ENCODE measurements around the gene DAPL1. TPM values are rescaled to one million over a fixed set of nuclear protein-coding genes. Genes with fewer than 3 reads are reported as not detected.

DAPL1 gene
- total RNA-seq, 2 donors from 2014 or later: not detected

DNA sequence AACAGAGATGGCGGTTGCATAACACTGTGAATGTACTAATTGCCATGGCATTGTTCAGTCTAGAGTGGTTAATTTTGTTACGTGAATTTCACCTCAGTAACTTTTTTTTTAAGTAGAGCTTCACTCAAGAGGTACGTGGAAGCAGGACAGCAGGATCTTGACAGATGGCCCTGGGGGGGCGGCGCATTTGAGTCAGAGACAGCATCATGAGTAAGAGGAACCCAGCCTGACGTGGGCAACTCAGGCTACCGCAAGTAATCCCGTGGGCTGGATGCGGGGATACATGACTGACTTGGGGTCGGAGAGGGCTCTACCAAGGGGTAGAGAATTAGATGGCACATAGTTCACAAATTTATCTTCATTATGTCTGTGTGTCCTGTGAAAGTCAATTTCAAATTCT lies 38.1 kb upstream of the DAPL1 start:
- Mint-ChIP-seq H3K9me3 (peaks cover 3% of the 10 kb centered on the region), H3K36me3 (ENCODE audit: low read depth) (no peaks in the 10 kb centered on the region), H3K27ac (no peak overlapping the region), H3K4me3 (no peak overlapping the region), H3K27me3 (ENCODE audit: insufficient read depth) (no peaks in the 10 kb centered on the region), H3K4me1 (peaks cover 11% of the 10 kb centered on the region)
- no peak for DNase-seq
- H3K4me1 ChIP-seq (ENCODE audit: control insufficient read depth, insufficient read depth, low read length): peaks cover 4% of the 10 kb centered on the region
- H3K27ac ChIP-seq (ENCODE audit: low read depth, low read length): no peak overlapping the region
- no peak for TF ChIP-seq CTCF (conservative IDR thresholded peaks at IDR 0.05)
- peaks cover 4% of the 10 kb centered on the region for H3K9me3 ChIP-seq (ENCODE audit: control insufficient read depth, low read length)
- H3K36me3 ChIP-seq (ENCODE audit: control insufficient read depth, insufficient read depth, low read length): no peaks in the 10 kb centered on the region
- WGBS, 2 experiments (ENCODE audit: insufficient coverage in 1 of 2, insufficient read length in 1 of 2): 95 to 97% methylated on average over 8 to 10 of the region's 10 CpGs
- H3K27me3 ChIP-seq (ENCODE audit: control insufficient read depth, insufficient read depth, low read length, poor library complexity, severe bottlenecking): no peaks in the 10 kb centered on the region
- H3K4me3 ChIP-seq (ENCODE audit: low read length): no peak overlapping the region
- H3K9ac ChIP-seq (ENCODE audit: extremely low read depth, low read length, poor library complexity, severe bottlenecking): no peak overlapping the region

- H3K4me1 Mint-ChIP-seq: peaks cover 6% of the 10 kb centered on the region
- no peak for DNase-seq
- no peak overlapping the region for H3K27ac Mint-ChIP-seq
- H3K9me3 Mint-ChIP-seq: peaks cover 3% of the 10 kb centered on the region
- 86 to 95% methylated on average over 1 of the region's 1 CpG for WGBS, 2 experiments (ENCODE audit: insufficient coverage in 1 of 2, insufficient read length in 1 of 2)
- Histone ChIP-seq H3K4me1 (ENCODE audit: control insufficient read depth, insufficient read depth, low read length) (no peaks in the 10 kb centered on the region), H3K27me3 (ENCODE audit: control insufficient read depth, insufficient read depth, low read length, poor library complexity, severe bottlenecking) (no peaks in the 10 kb centered on the region), H3K9ac (ENCODE audit: extremely low read depth, low read length, poor library complexity, severe bottlenecking) (no peak overlapping the region), H3K27ac (ENCODE audit: low read depth, low read length) (no peak overlapping the region), H3K36me3 (ENCODE audit: control insufficient read depth, insufficient read depth, low read length) (no peaks in the 10 kb centered on the region), H3K9me3 (ENCODE audit: control insufficient read depth, low read length) (peaks cover 4% of the 10 kb centered on the region), H3K4me3 (ENCODE audit: low read length) (no peak overlapping the region)
- H3K36me3 Mint-ChIP-seq (ENCODE audit: low read depth): no peaks in the 10 kb centered on the region
- H3K4me3 Mint-ChIP-seq: no peak overlapping the region
- no peak for TF ChIP-seq CTCF (conservative IDR thresholded peaks at IDR 0.05)
- H3K27me3 Mint-ChIP-seq (ENCODE audit: insufficient read depth): no peaks in the 10 kb centered on the region
These were observed 34.2 kb upstream of the DAPL1 start for GRCh38 chr2:158760887-158761286.

DNA sequence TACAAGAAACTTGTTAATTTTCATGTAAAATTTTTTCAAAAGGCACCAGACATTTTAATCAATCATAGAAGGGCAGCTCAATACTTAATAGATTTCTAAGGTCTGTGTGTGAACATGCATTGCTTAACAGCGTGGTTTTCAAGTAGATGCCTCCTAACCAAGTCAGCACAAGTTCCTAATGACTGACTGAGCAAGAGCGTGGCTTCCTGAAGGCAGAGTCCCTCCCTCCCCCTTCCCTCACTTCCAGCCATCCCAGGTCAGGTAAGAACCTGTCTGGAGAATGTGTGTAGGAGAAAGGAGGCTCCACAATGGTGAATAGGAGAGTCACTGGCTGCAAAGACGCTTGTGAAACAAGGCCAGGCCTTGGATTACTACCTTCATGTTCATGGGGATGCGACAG lies 33.5 kb upstream of the DAPL1 start:
- WGBS, 2 experiments (ENCODE audit: insufficient coverage in 1 of 2, insufficient read length in 1 of 2): 83 to 91% methylated on average over 2 to 4 of the region's 4 CpGs
- no peaks in the 10 kb centered on the region for H3K27me3 Mint-ChIP-seq (ENCODE audit: insufficient read depth)
- no peaks in the 10 kb centered on the region for H3K27me3 ChIP-seq (ENCODE audit: control insufficient read depth, insufficient read depth, low read length, poor library complexity, severe bottlenecking)
- H3K4me1 ChIP-seq (ENCODE audit: control insufficient read depth, insufficient read depth, low read length): no peaks in the 10 kb centered on the region
- peaks cover 4% of the 10 kb centered on the region for H3K9me3 ChIP-seq (ENCODE audit: control insufficient read depth, low read length)
- no peak overlapping the region for H3K27ac ChIP-seq (ENCODE audit: low read depth, low read length)
- no peak overlapping the region for H3K4me3 ChIP-seq (ENCODE audit: low read length)
- H3K36me3 ChIP-seq (ENCODE audit: control insufficient read depth, insufficient read depth, low read length): no peaks in the 10 kb centered on the region
- no peak for TF ChIP-seq CTCF (conservative IDR thresholded peaks at IDR 0.05)
- peaks cover 3% of the 10 kb centered on the region for H3K9me3 Mint-ChIP-seq
- no peak overlapping the region for H3K4me3 Mint-ChIP-seq
- H3K4me1 Mint-ChIP-seq: peaks cover 6% of the 10 kb centered on the region
- no peak overlapping the region for H3K9ac ChIP-seq (ENCODE audit: extremely low read depth, low read length, poor library complexity, severe bottlenecking)
- DNase-seq: no peak
- no peaks in the 10 kb centered on the region for H3K36me3 Mint-ChIP-seq (ENCODE audit: low read depth)
- no peak overlapping the region for H3K27ac Mint-ChIP-seq

Data from endodermal cell (in vitro differentiated cells).